Spleen (tissue), 7 donors: ENCODE measurements around the gene EMC6.

ENCODE experiments used
- POLR2AphosphoS5 ChIP-seq, 3 donors: sonication (generic); formaldehyde crosslinking; IDR thresholded peaks; one replicate each; pipeline ENCODE4 v1.5.1; 2017; ENCODE audit warnings: antibody characterized with exemption in 3 of 3
- TF ChIP-seq, protein P1 (sequence below), 11 experiments: fragments of 200-600 bp in 7 of 11; fragments of 450-650 bp in 4 of 11; sonication (generic) in 4 of 11; IDR thresholded peaks in 8 of 11; conservative IDR thresholded peaks in 3 of 11; 1 replicate in 7 of 11; 2 replicates in 4 of 11; pipeline versions ENCODE4 v1.4.0 to v1.8.0; 2016 to 2021; ENCODE audit warnings: antibody characterized with exemption in 11 of 11, inconsistent platforms in 4 of 11, mild to moderate bottlenecking in 1 of 11
- donor health status: DM: no; HTN: no; CAD: no; lungs with moderate emphysema.
- donor health status: DM: no; HTN: no; CAD: no.
- donor health status: DM: no; HTN: no; CAD: no.

DNA sequence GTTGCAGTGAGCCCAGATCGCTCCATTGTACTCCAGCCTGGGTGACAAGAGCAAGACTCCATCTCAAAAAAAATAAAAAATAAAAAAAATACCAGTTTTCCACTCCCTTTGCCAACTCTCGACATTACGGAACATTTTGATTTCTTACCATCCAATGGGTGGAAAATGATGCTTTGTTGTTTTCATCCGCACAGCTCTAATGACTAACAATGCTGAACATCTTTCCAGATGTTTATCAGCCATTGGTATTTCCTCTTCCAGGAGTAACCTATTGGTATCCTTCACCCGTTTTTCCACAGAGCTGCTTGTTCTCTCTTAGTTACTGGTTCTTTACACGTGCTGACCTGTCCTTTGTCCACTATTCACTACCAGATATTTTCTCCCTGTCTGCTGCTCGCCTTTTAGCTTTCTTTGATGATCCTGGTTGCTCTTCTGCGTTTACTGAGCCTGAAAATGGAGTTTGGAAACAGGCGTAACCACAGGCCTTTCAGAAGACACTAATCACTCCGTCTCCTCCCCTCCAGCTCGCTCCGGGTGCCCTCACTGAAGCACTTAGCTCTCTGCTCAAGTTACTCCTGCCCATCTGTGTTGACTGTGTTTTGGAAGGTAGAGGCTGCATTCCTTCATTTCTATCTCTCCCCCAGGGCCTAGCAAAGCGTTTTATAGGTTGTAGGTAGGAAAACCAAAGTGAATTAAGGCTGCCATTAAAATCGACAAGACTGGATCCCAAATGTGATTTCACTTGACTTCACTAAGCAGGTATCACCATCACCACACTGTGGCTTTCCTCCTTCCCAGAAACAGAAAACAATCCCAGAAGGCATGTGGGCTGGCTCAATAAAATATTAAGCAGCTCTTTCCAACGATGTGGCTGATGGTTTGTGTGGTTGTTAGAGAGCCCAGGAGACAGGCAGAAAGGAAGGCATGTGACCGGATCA is 41.5 kb upstream of the EMC6 start:
- TF ChIP-seq POLR2AphosphoS5 (IDR thresholded peaks at IDR 0.05), result no peak
- TF ChIP-seq, protein P1, sequence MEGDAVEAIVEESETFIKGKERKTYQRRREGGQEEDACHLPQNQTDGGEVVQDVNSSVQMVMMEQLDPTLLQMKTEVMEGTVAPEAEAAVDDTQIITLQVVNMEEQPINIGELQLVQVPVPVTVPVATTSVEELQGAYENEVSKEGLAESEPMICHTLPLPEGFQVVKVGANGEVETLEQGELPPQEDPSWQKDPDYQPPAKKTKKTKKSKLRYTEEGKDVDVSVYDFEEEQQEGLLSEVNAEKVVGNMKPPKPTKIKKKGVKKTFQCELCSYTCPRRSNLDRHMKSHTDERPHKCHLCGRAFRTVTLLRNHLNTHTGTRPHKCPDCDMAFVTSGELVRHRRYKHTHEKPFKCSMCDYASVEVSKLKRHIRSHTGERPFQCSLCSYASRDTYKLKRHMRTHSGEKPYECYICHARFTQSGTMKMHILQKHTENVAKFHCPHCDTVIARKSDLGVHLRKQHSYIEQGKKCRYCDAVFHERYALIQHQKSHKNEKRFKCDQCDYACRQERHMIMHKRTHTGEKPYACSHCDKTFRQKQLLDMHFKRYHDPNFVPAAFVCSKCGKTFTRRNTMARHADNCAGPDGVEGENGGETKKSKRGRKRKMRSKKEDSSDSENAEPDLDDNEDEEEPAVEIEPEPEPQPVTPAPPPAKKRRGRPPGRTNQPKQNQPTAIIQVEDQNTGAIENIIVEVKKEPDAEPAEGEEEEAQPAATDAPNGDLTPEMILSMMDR (IDR thresholded peaks at IDR 0.05 in 8 of 11, conservative IDR thresholded peaks at IDR 0.05 in 3 of 11), result no peak
